Measurements from ENCODE around the gene PLPP3.

PLPP3 gene

GRCh38 chr1:56450004-56450666 is 129.2 kb downstream of the PLPP3 start:
- H3K4me3 ChIP-seq (replicated peaks; ENCODE audit: low read depth, low read length) = no peak overlapping the region
- DNase-seq (ENCODE audit: low read depth) = no peak
- TF ChIP-seq CTCF (IDR thresholded peaks at IDR 0.05; ENCODE audit: low read length, missing control alignments) = no peak

- H3K4me3 ChIP-seq (replicated peaks; ENCODE audit: low read depth, low read length) = no peak overlapping the region
- DNase-seq (ENCODE audit: low read depth) = peak; percentile 75
- no peak for TF ChIP-seq CTCF (IDR thresholded peaks at IDR 0.05; ENCODE audit: low read length, missing control alignments)
Measured at GRCh38 chr1:56448529-56449300, 130.6 kb downstream of the PLPP3 start.

- no peak overlapping the region for H3K4me3 ChIP-seq (replicated peaks; ENCODE audit: low read depth, low read length)
- no peak for DNase-seq (ENCODE audit: low read depth)
- TF ChIP-seq CTCF (IDR thresholded peaks at IDR 0.05; ENCODE audit: low read length, missing control alignments) = no peak
Measured at GRCh38 chr1:56447823-56448222, 131.5 kb downstream of the PLPP3 start.

GRCh38 chr1:56446531-56447098 is 132.7 kb downstream of the PLPP3 start:
- TF ChIP-seq CTCF (IDR thresholded peaks at IDR 0.05; ENCODE audit: low read length, missing control alignments) = no peak
- DNase-seq (ENCODE audit: low read depth) = peak; percentile 53
- H3K4me3 ChIP-seq (replicated peaks; ENCODE audit: low read depth, low read length) = no peak overlapping the region

- H3K4me3 ChIP-seq (replicated peaks; ENCODE audit: low read depth, low read length) = no peak overlapping the region
- no peak for TF ChIP-seq CTCF (IDR thresholded peaks at IDR 0.05; ENCODE audit: low read length, missing control alignments)
- DNase-seq (ENCODE audit: low read depth) = no peak
Measured at GRCh38 chr1:56444960-56445646, 134.3 kb downstream of the PLPP3 start.

Data from fibroblast of pulmonary artery (primary cell).